HAP-1 (cell line): Measurements from ENCODE around the gene NAT14.

Source experiments
- DNase-seq, 2 experiments: peaks; one replicate each; pipeline ENCODE4 v3.0.0-alpha.2; 2016 to 2020; ENCODE audit warnings: low spot score in 2 of 2
- H3K27me3 ChIP-seq: fragments of 250-450 bp; sonication (Bioruptor Pico); 2 replicates; pipeline ENCODE4 v1.5.1; 2020; ENCODE audit warnings: low read depth, mild to moderate bottlenecking, moderate library complexity
- H3K36me3 ChIP-seq: fragments of 250-450 bp; sonication (Bioruptor Pico); replicated peaks from 2 replicates; pipeline ENCODE4 v1.5.1; 2020; ENCODE audit warnings: mild to moderate bottlenecking
- H3K4me1 ChIP-seq: fragments of 250-450 bp; sonication (Bioruptor Pico); 2 replicates; pipeline ENCODE4 v1.5.1; 2020; ENCODE audit warnings: mild to moderate bottlenecking
- H3K4me3 ChIP-seq: fragments of 250-450 bp; sonication (Bioruptor Pico); 2 replicates; pipeline ENCODE4 v1.5.1; 2020; ENCODE audit warnings: mild to moderate bottlenecking, moderate library complexity
- H3K9me3 ChIP-seq: fragments of 250-450 bp; sonication (Bioruptor Pico); 2 replicates; pipeline ENCODE4 v1.5.1; 2020; ENCODE audit warnings: mild to moderate bottlenecking, moderate library complexity
- in situ Hi-C: fragments of 300-500 bp; cut with MboI; formaldehyde crosslinking; loops from 3 replicates; pipeline ENCODE4 v1.14.3; 2020; ENCODE audit warnings: low sequenced_read_pairs, inconsistent platforms, mixed read lengths

The NAT14 gene

GRCh38 chr19:55484593-55485438, at the start of gene NAT14:
TSS of gene NAT14 (plus strand) at chr19:55485188. CDS start at chr19:55485709, 521 bp downstream.
- Histone ChIP-seq H3K36me3 (peaks cover 6% of the 10 kb centered on the region; the same call in 1 of the 2 replicates), H3K9me3 (no peaks in the 10 kb centered on the region), H3K4me3 (peak within 1 kb of the TSS; percentile 59), H3K4me1 (peaks cover 4% of the 10 kb centered on the region; the same call in 1 of the 2 replicates), H3K27me3 (no peaks in the 10 kb centered on the region)
- DNase-seq: peak; percentile 70 to 90
- in situ Hi-C loops: no loop called here

- Histone ChIP-seq H3K4me3 (no peak overlapping the region), H3K27me3 (peaks cover 14% of the 10 kb centered on the region), H3K4me1 (no peaks in the 10 kb centered on the region), H3K9me3 (no peaks in the 10 kb centered on the region), H3K36me3 (no peaks in the 10 kb centered on the region)
- DNase-seq: no peak
- in situ Hi-C loops: no loop called here
Observed at GRCh38 chr19:55436847-55437246, 48.1 kb upstream of the NAT14 start.

GRCh38 chr19:55437410-55437809, 47.6 kb upstream of the NAT14 start:
- Histone ChIP-seq H3K4me3 (no peak overlapping the region), H3K27me3 (peaks cover 17% of the 10 kb centered on the region), H3K36me3 (no peaks in the 10 kb centered on the region), H3K4me1 (no peaks in the 10 kb centered on the region), H3K9me3 (no peaks in the 10 kb centered on the region)
- in situ Hi-C loops: no loop called here
- DNase-seq: peak; percentile 51 to 84

- H3K27me3 ChIP-seq: peaks cover 27% of the 10 kb centered on the region
- DNase-seq: no peak
Observed at GRCh38 chr19:55439052-55439451, 45.9 kb upstream of the NAT14 start.

GRCh38 chr19:55440411-55441105, 44.4 kb upstream of the NAT14 start:
- in situ Hi-C loops: no loop called here
- H3K4me1 ChIP-seq: no peaks in the 10 kb centered on the region
- H3K9me3 ChIP-seq: no peaks in the 10 kb centered on the region
- peaks cover 40% of the 10 kb centered on the region for H3K27me3 ChIP-seq
- no peak overlapping the region for H3K4me3 ChIP-seq
- peak in 1 of 2 experiments; percentile 63 for DNase-seq
- H3K36me3 ChIP-seq: no peaks in the 10 kb centered on the region

More at GRCh38 chr19:55439052-55439451, 45.9 kb upstream of the NAT14 start:
- Histone ChIP-seq H3K4me1 (no peaks in the 10 kb centered on the region), H3K36me3 (no peaks in the 10 kb centered on the region), H3K9me3 (no peaks in the 10 kb centered on the region), H3K4me3 (no peak overlapping the region)
- in situ Hi-C loops: no loop called here

- H3K9me3 ChIP-seq: no peaks in the 10 kb centered on the region
- H3K27me3 ChIP-seq: peaks cover 42% of the 10 kb centered on the region
- no peak overlapping the region for H3K4me3 ChIP-seq
- H3K36me3 ChIP-seq: no peaks in the 10 kb centered on the region
- no peak for DNase-seq
- no peaks in the 10 kb centered on the region for H3K4me1 ChIP-seq
- in situ Hi-C loops: no loop called here
Observed at GRCh38 chr19:55441319-55441691, 43.7 kb upstream of the NAT14 start.

- no peak for DNase-seq
- in situ Hi-C loops: no loop called here
- H3K27me3 ChIP-seq: peaks cover 45% of the 10 kb centered on the region
- H3K9me3 ChIP-seq: no peaks in the 10 kb centered on the region
- no peaks in the 10 kb centered on the region for H3K36me3 ChIP-seq
- no peaks in the 10 kb centered on the region for H3K4me1 ChIP-seq
- no peak overlapping the region for H3K4me3 ChIP-seq
Observed at GRCh38 chr19:55441692-55442321, 43.2 kb upstream of the NAT14 start.

- no peak overlapping the region for H3K4me3 ChIP-seq
- no peaks in the 10 kb centered on the region for H3K36me3 ChIP-seq
- DNase-seq: no peak
- in situ Hi-C loops: no loop called here
- H3K27me3 ChIP-seq: peaks cover 50% of the 10 kb centered on the region
- H3K9me3 ChIP-seq: no peaks in the 10 kb centered on the region
- no peaks in the 10 kb centered on the region for H3K4me1 ChIP-seq
Observed at GRCh38 chr19:55442372-55442961, 42.5 kb upstream of the NAT14 start.

GRCh38 chr19:55443045-55443823, 41.8 kb upstream of the NAT14 start, which contains the start of gene SHISA7:
TSS of gene SHISA7 (minus strand) at chr19:55443300. CDS start at chr19:55442863, 437 bp downstream.
- DNase-seq: no peak
- Histone ChIP-seq H3K9me3 (no peaks in the 10 kb centered on the region), H3K36me3 (no peaks in the 10 kb centered on the region), H3K27me3 (peaks cover 50% of the 10 kb centered on the region), H3K4me3 (no peak within 1 kb of the TSS), H3K4me1 (no peaks in the 10 kb centered on the region)
- in situ Hi-C loops: no loop called here

- Histone ChIP-seq H3K9me3 (no peaks in the 10 kb centered on the region), H3K27me3 (peaks cover 50% of the 10 kb centered on the region), H3K36me3 (no peaks in the 10 kb centered on the region), H3K4me1 (no peaks in the 10 kb centered on the region), H3K4me3 (no peak overlapping the region)
- DNase-seq: no peak
- in situ Hi-C loops: no loop called here
Observed at GRCh38 chr19:55443824-55444480, 41.0 kb upstream of the NAT14 start.

- H3K9me3 ChIP-seq: no peaks in the 10 kb centered on the region
- in situ Hi-C loops: no loop called here
- H3K36me3 ChIP-seq: no peaks in the 10 kb centered on the region
- H3K4me3 ChIP-seq: no peak overlapping the region
- H3K4me1 ChIP-seq: no peaks in the 10 kb centered on the region
- no peak for DNase-seq
- H3K27me3 ChIP-seq: peaks cover 56% of the 10 kb centered on the region
Observed at GRCh38 chr19:55444646-55445045, 40.3 kb upstream of the NAT14 start.

GRCh38 chr19:55446060-55446459, 38.9 kb upstream of the NAT14 start:
- DNase-seq: no peak
- in situ Hi-C loops: no loop called here
- no peaks in the 10 kb centered on the region for H3K4me1 ChIP-seq
- H3K4me3 ChIP-seq: no peak overlapping the region
- no peaks in the 10 kb centered on the region for H3K36me3 ChIP-seq
- peaks cover 51% of the 10 kb centered on the region for H3K27me3 ChIP-seq
- no peaks in the 10 kb centered on the region for H3K9me3 ChIP-seq
